Gastrocnemius medialis (tissue), 4 donors: ENCODE data around the gene SLC26A9.

Source experiments
- POLR2A ChIP-seq, 2 donors: fragments of 450-650 bp; IDR thresholded peaks; one replicate each; pipeline ENCODE4 v1.6.1; 2017; ENCODE audit warnings: antibody characterized with exemption in 2 of 2, mild to moderate bottlenecking in 2 of 2, moderate library complexity in 2 of 2
- TF ChIP-seq, protein P1 (sequence below), 5 experiments: fragments of 450-650 bp in 3 of 5; fragments of 200-600 bp in 2 of 5; sonication (generic) in 2 of 5; IDR thresholded peaks in 4 of 5; conservative IDR thresholded peaks in 1 of 5; 1 replicate in 4 of 5; 2 replicates in 1 of 5; pipeline ENCODE4 v1.5.1; 2016 to 2019; ENCODE audit warnings: antibody characterized with exemption in 5 of 5, mild to moderate bottlenecking in 3 of 5, moderate library complexity in 3 of 5

- no peak for TF ChIP-seq POLR2A (IDR thresholded peaks at IDR 0.05)
- TF ChIP-seq, protein P1, sequence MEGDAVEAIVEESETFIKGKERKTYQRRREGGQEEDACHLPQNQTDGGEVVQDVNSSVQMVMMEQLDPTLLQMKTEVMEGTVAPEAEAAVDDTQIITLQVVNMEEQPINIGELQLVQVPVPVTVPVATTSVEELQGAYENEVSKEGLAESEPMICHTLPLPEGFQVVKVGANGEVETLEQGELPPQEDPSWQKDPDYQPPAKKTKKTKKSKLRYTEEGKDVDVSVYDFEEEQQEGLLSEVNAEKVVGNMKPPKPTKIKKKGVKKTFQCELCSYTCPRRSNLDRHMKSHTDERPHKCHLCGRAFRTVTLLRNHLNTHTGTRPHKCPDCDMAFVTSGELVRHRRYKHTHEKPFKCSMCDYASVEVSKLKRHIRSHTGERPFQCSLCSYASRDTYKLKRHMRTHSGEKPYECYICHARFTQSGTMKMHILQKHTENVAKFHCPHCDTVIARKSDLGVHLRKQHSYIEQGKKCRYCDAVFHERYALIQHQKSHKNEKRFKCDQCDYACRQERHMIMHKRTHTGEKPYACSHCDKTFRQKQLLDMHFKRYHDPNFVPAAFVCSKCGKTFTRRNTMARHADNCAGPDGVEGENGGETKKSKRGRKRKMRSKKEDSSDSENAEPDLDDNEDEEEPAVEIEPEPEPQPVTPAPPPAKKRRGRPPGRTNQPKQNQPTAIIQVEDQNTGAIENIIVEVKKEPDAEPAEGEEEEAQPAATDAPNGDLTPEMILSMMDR (IDR thresholded peaks at IDR 0.05 in 4 of 5, conservative IDR thresholded peaks at IDR 0.05 in 1 of 5) = no peak
These were observed 38.0 kb upstream of the SLC26A9 start for GRCh38 chr1:205981257-205981656.
